ENCODE results near the gene ACAD9. TPM values are rescaled to one million over a fixed set of nuclear protein-coding genes. Genes with fewer than 3 reads are reported as not detected.

The ACAD9 gene
- total RNA-seq, 4 donors from 2014 or later: 27.3 to 91.2 (median 49.5) TPM

GRCh38 chr3:128949158-128949557 lies 69.7 kb downstream of the ACAD9 start:
- no peaks in the 10 kb centered on the region for H3K4me1 ChIP-seq
- no peak overlapping the region for H3K27ac ChIP-seq
- no peaks in the 10 kb centered on the region for H3K27me3 ChIP-seq
- H3K36me3 ChIP-seq: no peaks in the 10 kb centered on the region
- TF ChIP-seq CTCF (IDR thresholded peaks at IDR 0.05): no peak
- TF ChIP-seq POLR2A (IDR thresholded peaks at IDR 0.05): no peak
- H3K9me3 ChIP-seq: no peaks in the 10 kb centered on the region
- DNase-seq: no peak
- H3K4me3 ChIP-seq: no peak overlapping the region

- DNase-seq: no peak
- TF ChIP-seq CTCF (IDR thresholded peaks at IDR 0.05) (peak in 1 of 6 experiments; percentile 25), POLR2A (IDR thresholded peaks at IDR 0.05) (no peak)
Observed at GRCh38 chr3:128950223-128950938, 71.0 kb downstream of the ACAD9 start.

GRCh38 chr3:128956440-128956839 lies 77.0 kb downstream of the ACAD9 start:
- Histone ChIP-seq H3K4me3 (no peak overlapping the region), H3K27me3 (no peaks in the 10 kb centered on the region), H3K27ac (no peak overlapping the region), H3K36me3 (no peaks in the 10 kb centered on the region), H3K9me3 (no peaks in the 10 kb centered on the region), H3K4me1 (no peaks in the 10 kb centered on the region)
- TF ChIP-seq CTCF (IDR thresholded peaks at IDR 0.05): no peak
- TF ChIP-seq POLR2A (IDR thresholded peaks at IDR 0.05): no peak
- DNase-seq: no peak

More at GRCh38 chr3:128950223-128950938, 71.0 kb downstream of the ACAD9 start:
- H3K4me1 ChIP-seq: no peaks in the 10 kb centered on the region
- no peaks in the 10 kb centered on the region for H3K36me3 ChIP-seq
- no peaks in the 10 kb centered on the region for H3K9me3 ChIP-seq
- H3K4me3 ChIP-seq: no peak overlapping the region
- H3K27ac ChIP-seq: no peak overlapping the region
- H3K27me3 ChIP-seq: no peaks in the 10 kb centered on the region

Small RNA genes within 50 kb of the gene (small RNA-seq; reads per million reads assigned to genes)
- gene AC112484.4: 0 reads per million in 2 donors

Other genes with a start within 250 kb of the ACAD9 start
- 100 to 1,000 TPM in 3 of 4 donors, 10 to 100 TPM in 1; 87.5 to 185 (median 152) TPM for gene RPN1, start 228.8 kb upstream of the ACAD9 start, total RNA-seq
- 100 to 1,000 TPM in 2 of 4 donors, 10 to 100 TPM in 2; 96.6 to 116 (median 99.4) TPM for gene RAB7A, start 153.4 kb upstream of the ACAD9 start, total RNA-seq
- gene CFAP92, start 114.5 kb downstream of the ACAD9 start, total RNA-seq: 1 to 10 TPM in 3 of 4 donors, not detected in 1; 1.5 to 2.4 (median 1.7) TPM
- 10 to 100 TPM in 1 of 4 donors, 1 to 10 TPM in 3; 3.3 to 40.4 (median 4.0) TPM for gene EFCC1, start 121.7 kb downstream of the ACAD9 start, total RNA-seq
- gene GP9, start 181.2 kb downstream of the ACAD9 start, total RNA-seq: not detected
- gene RAB43, start 242.2 kb downstream of the ACAD9 start, total RNA-seq: 10 to 100 TPM in 3 of 4 donors, 1 to 10 TPM in 1; 9.1 to 18.7 (median 11.3) TPM